Medulla oblongata (tissue), 1 donor: ENCODE results near the gene MTCL3.

Experiments used
- DNase-seq: peaks from one replicate; pipeline ENCODE4 v3.0.0-alpha.2; 2015; ENCODE audit errors: extremely low spot score

MTCL3 gene

DNA sequence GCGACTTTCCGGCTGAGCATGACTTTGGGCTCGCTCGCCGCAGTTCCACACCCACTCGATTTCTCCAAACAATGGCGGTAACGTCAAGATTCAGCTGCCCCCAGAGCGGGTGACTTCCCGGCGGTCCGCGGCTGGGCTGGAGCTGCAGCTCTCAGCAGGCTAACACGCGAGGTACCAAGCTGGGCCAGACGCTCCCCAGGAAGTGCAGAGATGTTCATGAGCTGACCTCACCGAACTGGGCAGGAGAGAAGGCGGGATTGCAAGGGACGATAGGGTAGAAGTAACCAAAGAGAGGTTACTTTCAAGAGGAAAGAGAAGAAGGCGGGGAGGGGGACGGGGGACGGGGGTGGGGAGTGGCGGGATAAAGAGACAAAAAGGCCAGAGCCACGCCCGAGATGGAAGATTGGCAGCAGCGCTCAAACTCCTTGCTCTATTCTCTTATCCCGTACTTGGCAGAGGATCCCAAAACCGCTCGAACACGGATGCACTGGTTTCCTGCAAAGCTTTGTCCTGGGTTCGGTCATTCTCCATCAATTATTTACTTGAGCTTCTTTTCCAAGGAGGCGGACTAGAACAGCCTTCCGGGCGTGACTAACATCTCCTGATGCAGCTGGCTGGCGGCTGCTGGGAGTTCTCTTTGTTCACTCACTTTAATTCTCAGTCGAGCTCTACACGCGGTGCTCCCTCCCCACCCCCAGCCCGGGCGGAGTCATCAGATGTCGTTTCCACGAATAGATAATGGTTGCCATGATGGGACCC lies at the start of gene MTCL3:
Gene MTCL3 (minus strand): TSS at position 626 of the 759 bp plus-strand sequence.
- DNase-seq, result peak; percentile 60

DNA sequence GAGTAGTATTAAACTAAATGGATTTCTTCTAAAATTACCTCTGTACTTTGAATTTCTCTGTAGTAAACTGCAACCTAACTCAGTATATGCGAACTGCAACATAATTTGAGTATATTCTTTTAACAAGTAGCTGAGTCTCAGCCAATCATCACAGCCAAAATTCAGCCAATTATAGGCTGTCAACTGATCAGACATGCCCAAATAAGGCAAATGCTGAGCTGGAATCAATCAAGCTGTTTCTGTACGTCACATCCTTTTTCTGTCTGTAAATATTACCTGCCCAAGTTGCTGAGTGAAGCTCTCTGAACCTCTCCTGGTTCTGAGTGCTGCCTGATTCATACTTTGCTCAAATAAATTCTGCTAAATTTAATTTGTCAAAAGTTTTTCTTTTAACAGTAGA lies 48.3 kb upstream of the MTCL3 start:
- no peak for DNase-seq

DNA sequence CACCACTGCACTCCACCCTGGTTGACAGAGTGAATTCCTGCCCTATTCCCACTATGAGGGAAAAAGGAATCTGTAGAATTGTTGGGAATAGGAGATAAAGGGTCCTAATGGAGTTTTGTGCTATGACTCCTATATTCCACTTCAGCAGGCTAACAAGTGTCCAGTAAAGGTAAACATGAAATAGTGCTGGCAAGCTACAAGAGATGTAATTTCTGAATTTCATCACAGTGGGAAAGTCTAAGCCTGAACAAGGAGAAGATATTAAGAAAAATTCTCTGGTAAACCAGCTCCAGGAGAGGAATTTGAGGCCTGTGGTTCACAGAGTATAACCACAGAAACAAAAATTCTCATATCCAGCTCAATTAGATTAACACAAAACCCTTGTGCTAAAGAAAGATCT lies 47.5 kb upstream of the MTCL3 start:
- DNase-seq, result no peak

DNA sequence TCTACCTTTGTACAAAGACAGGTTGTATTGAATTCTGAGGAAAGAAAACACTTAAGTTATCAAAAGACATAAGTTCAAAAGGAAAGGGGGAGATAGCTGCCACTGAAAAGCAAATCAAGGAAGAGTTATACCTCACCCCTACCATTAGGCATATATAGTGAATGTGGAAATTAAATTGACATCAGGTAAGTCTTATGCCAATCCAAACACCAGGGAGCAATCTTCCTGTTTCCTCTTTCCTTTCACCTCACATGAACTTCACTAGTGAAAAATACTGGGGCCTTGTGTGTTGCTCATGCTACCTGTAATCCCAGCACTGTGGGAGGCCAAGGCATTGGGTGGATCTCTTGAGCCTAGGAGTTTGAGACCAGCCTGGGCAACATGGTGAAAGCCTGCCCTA lies 47.0 kb upstream of the MTCL3 start:
- no peak for DNase-seq

DNA sequence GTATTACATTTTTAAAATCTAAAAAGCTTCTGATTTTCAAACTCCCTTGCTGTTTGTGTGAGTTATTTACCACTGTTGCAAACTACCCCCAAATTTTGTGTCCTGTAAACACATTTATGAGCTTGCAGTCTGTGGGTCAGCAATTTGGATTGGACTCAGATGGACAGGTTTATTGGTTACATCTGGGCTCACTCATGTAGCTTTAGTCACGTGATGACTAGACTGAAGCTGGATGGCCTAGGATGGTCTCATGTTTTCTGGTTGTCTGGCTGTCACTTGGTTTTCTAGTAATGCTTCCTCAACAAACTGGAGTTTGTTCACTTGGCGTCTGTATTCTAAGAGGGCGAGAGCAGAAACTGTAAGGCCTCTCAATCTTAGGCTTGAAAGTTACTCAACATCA lies 45.6 kb upstream of the MTCL3 start:
- no peak for DNase-seq

DNA sequence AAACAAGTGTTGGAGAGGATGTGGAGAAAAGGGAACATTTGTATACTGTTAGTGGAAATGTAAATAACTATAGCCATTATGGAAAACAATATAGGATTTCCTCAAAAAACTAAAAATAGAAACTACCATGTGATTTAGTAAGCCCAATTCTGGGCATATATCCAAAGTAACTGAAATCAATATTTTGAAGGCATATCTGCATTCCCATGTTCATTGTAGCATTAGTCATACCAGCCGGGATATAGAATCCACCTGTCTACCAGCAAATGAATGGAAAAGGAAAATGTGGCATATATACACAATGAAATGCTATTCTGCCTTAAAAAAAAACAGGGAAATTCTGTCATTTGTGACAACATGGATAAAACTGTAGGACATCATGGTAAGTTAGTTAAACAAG lies 42.5 kb upstream of the MTCL3 start:
- DNase-seq, result no peak

DNA sequence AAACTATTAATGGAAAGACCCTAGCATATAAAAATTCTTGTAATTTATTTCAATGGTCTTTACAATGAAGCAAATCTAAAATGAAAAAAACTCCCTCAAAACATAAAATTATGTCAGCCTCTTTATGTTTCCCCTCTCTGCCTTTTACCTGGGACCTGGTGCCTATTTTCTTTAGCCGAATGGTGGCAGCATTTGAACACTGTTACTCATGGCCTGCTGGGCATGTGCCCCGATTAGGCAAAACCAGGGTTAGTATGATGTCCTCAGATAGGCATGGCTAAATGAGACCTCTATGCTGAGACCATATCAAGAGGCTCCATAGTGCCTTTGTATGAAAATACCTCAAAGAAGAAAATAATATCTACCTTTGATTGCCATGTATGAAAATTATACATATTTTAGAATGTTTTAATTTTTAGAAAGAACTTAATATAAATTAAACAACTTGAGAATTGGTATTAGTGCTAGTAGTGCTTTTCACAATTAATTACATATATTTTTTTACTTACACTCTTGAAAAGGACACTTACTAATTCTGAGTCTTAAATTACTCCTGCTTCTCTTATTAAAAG lies 35.4 kb upstream of the MTCL3 start:
- DNase-seq, result peak; percentile 38

DNA sequence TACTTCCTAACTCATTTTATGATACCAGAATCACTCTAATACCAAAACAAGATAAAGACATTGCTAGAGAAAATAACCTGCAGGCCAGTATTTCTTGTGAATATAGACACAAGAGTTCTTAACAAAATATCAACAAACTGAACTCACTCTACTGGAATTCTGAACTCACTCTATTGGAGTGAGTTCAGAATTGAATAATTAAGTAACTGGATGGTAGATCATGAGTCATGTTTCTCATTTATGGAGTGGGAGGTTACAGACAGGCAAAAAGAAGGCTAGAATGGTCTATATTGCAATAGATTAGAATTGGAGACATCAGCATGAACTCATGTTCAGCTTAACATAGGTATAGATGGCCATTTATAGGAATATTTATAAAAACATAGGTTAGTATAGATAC lies 31.3 kb upstream of the MTCL3 start:
- no peak for DNase-seq

DNA sequence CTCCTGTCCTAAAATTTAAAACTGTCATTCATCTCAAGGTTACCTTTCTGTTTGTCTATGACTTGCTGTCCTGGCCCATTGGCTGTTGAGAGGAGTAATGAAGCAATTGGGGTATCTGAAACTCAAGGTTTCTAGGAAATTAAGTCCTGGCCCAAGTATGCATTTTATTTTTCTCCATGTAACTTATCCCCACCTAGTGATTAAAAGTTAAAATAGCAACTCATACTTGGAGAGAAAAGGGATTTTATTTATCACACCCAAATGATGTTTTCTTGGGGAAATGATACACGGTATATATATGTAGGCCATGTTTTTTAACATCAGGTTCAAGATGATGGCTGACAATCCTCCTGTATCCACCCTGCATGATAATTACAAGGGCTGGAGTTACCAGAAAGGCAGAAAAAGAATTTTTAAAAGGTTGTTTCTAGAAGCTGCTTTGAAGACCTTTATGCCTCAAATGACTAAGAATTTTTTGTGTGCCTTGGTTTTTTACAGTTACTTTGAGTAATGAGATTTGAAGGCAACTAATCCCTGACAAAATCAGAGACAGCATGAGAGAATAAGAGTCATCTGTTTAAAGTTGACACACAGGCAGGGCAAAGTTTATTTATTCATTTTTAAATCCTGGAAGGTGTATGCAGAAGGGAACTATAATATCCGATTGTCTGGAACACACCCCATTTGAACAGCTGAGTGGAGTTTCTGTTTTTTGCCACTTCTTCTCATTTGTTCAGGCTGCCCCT lies 28.9 kb upstream of the MTCL3 start:
- peak; percentile 7 for DNase-seq

DNA sequence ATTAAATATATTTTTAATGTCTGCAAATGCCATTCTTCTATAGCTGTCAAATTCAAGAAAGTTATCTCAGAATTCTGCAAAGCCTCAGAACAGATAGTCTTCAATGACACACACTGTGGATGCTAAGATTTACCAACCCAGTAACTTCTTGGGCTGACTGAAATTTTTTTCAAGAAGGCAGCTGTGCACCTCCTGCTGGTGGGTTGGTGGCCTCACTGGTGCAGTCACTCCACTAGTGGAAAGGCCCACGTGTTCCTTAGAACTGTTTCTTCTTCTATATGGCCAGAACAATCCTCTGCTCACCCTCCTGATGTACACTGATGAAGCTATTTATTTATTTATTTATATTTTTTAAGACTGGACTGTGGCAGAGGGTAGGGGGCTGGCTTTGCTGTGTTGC lies 28.1 kb upstream of the MTCL3 start:
- peak; percentile 7 for DNase-seq

DNA sequence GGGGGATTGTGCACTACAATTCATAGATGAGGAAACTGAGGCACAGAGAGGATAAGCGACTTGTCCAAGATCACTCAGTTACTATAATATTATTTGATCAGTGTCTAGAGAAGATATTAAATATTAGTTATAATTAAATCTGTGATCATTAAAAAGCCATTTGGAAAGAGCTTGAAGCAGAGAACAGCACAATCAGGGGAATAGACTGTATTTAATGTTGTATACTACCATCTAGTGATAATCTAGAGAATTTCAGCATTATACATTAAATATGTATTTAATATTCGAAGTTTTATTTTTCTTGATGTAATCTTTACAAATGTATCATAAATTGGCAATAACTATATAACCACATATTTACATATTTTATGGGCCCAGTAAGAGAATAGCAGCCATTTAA lies 20.1 kb upstream of the MTCL3 start:
- DNase-seq, result peak; percentile 17

DNA sequence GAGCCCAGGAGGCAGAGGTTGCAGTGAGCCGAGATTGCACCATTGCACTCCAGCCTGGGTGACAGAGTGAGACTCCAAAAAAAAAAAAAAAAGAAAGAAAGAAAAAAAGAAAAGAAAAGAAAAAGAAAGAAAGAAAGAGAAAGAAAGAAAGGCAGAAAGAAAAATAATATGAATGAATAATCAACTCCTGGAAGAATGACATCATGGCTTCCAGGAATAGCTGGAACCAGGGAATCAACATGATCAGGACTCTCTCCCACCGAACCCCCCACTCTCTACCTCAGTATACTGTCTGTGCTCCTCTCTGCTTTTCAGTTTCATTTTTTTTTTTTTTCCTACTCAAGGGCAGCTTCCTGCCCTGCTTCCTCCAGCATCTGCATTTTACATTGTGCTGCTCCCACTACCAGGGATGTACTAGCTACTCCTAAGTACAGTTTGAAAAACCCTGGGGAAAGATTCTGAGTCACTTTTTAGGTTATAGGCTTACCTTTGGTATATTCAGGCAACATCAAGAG lies 19.7 kb upstream of the MTCL3 start:
- DNase-seq, result no peak

DNA sequence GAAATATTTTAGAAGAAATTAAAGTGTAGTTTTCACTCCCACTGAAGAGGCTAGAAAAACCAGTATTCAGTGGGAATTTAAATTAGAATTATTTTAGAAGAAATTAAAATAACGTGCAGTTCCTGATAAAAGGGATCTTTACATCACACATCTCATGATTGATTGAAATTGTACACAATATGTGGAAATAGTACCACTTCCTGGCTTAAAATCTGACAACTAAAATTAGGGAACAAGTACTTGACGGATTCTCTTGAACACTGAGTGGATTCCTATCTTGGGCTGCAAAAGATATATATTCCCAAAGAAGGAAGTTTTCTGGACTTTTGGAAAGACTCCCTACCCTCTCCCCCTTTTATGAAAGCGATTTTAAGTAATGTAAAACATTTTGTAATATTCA lies 14.6 kb upstream of the MTCL3 start:
- no peak for DNase-seq

DNA sequence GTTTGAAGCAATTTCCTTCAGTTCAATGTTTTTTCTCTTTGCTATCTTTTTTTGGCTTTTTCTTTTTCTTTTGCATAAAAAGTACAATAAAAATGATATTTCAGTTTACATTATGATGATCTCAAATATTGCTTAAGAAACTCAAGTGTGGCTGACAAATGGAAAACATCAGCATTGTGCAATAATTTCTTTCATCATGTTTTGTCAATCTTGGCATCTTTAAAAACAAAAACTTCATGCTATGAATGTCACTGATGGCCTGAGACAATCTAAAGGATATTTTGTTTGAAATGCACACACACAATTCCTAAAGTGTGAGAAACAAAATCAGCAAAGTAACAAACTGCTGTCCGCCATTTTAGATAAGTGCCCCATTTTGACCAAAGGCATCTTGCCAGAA lies 13.9 kb upstream of the MTCL3 start:
- DNase-seq, result no peak

DNA sequence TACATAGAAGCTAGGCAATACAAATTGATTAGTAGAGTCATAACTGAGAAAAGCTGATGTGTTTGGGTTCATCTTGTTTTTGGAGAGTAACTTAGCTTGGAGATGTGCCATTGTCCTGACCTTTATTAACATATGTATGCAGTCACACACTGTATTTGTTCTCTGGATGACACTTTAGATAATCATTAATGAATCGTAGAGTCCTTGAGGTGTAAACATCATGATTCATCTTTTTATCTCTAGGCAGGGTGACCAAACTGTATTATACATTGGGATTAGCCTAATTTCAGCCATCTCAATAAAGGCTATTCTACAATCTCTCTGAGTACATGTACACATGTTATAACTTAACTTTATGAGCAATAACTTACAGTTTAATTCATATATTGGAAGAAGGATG lies 3.6 kb upstream of the MTCL3 start:
- no peak for DNase-seq

DNA sequence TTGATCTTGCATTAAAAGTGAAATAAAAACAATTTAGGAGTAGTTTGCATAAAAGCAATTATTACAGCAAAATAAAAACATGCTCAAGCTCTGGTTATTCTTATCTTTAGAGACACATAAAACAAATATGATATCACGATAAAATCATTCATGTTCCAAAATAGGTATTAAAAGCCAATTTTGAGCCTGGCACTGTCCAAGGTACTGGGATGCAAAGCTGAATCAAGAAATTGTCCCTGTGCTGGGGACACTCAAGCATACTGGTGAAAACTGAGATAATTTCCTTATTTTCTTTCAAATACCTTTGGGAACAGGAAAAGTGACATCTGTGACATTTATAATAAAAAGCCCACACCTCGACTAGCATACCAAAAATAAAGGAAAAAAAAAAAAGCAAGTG lies 931 bp upstream of the MTCL3 start:
- DNase-seq, result no peak

DNA sequence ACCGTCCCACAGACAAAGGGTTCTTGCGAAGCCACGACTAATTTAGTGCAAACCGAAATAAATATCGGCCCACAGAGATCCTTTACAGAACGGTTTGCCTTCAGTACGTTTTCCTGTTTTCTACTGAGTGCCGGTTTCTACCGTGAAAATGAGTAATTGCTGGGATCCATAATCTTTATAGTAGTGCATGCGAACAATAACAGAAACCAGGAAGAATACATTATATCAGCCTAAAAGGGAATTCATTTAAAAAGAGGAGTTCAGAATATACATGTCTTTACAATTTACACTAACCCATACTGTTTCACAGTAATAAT lies 292 bp upstream of the MTCL3 start:
- no peak for DNase-seq

DNA sequence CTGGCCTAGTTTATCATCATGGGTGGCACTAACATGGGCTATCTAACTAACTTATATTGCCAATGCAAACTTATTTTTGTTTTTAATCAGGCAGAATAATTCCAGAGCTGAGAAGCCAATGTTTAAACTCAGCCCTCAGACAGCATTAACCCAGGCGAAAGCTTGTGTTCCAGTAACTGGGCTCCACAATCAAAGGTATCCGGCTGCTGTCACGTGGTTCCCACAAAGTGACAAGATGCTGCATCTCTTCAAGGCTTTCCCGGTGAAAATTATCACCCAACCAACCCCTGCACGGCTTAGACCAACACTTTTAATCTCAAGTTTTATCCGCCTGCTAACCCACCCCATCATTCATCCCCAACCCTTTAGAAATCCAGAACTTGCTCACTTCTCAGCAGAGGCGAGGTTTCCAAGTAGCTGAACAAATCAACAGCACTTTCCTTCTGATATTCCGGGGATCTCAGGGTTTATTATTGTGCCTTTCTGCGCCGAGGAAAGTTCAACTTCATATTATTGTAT lies 885 bp downstream of the MTCL3 start:
- DNase-seq, result peak; percentile 40

DNA sequence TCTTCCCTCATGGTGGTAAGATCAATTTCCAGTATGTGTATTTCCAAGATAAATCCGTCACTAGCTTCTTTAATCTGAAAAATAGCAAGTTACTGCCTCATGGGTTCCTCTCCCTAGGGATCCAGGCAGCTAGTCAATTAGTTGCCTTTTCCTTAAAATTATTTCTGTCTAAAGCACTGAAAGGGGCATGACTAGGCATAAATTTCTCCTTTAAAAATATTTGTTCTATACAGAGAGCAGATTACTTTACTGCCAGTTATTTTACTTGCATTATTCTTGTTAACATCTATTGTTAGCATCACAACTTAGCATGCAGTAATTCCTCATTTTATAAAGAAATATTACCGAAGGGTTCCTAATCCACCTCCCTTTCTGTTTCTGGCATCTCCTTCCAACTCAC lies 1.4 kb downstream of the MTCL3 start:
- no peak for DNase-seq

DNA sequence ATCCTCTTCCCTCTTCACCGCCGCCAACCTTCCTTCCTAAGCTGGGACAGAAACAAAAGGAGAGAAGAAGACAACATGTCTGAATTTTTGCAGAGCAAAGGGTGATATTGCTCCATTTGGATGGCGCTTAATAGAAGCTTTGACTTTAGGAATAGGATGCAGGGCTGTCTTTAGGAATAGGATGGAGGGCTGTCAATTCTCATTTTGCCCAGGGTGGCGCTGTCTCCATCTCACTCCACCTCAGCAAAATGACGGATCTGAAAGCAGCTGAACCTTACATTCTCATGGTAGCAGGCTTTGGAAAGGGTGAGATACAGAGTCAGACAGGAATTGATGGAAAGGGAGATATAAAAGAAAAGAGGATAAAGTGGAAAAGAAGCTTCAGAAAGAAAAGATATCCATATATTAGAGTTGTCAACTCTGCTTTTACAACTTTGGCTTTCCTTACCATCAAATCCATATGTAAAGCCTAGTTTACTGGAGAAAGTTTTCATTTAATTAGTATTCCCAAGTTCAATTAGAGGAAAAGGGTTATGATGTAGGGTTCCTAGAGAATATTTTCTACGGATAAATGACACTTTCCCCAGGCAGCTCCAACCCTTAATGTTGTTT lies 2.4 kb downstream of the MTCL3 start:
- DNase-seq, result peak; percentile 86

DNA sequence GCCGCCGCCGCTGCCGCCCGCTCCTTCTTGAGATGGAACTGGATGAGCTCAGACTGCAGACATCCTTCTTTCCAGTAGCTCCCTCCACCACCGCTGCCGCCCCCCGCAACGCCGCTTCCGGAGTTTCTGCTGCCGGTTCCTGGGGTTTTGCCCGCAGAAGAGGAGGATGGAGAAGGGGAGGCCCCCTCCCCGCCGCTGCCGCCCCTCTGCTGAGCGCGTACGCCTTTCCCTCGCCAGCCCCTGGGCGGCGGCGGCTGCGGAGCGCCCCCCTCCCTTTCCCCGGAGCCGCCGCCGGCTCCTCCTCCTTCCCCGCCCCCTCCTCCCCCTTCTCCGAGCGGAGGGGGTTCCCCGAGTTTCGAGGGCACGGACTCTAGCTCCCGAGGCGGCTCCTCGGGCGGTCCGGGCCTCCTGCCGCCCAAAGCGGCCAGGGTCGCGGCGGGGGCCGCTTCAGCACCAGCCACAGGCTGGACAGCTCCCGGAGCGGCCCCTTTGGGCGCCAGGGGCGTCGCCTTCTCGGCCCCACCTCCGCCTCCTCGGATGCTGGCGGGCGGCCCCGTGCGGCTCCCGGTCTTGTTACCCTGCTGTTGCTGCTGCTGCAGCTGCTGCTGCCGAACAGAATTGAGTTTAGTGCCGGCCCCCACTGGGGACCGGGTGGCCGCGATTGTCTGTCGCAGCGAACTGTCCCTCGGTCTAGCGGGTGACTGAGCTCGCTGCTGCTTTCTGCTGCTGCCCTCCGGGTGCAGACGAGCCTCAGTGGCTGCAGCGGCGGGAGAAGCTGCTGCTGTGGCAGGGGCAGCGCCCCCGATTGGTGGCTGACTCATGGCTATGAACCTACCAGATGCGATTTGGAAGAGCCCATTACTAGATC lies 3.1 kb downstream of the MTCL3 start:
- DNase-seq, result peak; percentile 83
